ENCODE measurements around the gene MED10.

MED10 gene

GRCh38 chr5:6424110-6424659, 45.8 kb upstream of the MED10 start:
- H3F3A ChIP-seq (ENCODE audit: insufficient read depth, low read length): no peaks in the 10 kb centered on the region
- no peak overlapping the region for H2AFZ ChIP-seq (ENCODE audit: low read length)
- no peaks in the 10 kb centered on the region for H4K20me1 ChIP-seq (ENCODE audit: insufficient read depth, low read length)
- H3K9ac ChIP-seq (ENCODE audit: low read length): no peak overlapping the region
- no peaks in the 10 kb centered on the region for H3K4me1 ChIP-seq (ENCODE audit: insufficient read depth, low read length, severe bottlenecking)
- H3K9me3 ChIP-seq (ENCODE audit: low read length): no peaks in the 10 kb centered on the region
- no peak for TF ChIP-seq CTCF (IDR thresholded peaks at IDR 0.05; ENCODE audit: low read length)
- TF ChIP-seq EZH2 (IDR thresholded peaks at IDR 0.05; ENCODE audit: borderline replicate concordance, low read length): no peak
- no peak overlapping the region for H3K4me2 ChIP-seq (ENCODE audit: low read length)
- H3K9me2 ChIP-seq (ENCODE audit: low read depth, low read length): no peaks in the 10 kb centered on the region
- no peak overlapping the region for H3K27ac ChIP-seq (ENCODE audit: low read depth, low read length, poor library complexity, severe bottlenecking)
- no peaks in the 10 kb centered on the region for H3K79me2 ChIP-seq (ENCODE audit: insufficient read depth, low read length)
- peaks cover 8% of the 10 kb centered on the region; the same call in 1 of the 2 replicates for H3K27me3 ChIP-seq (ENCODE audit: insufficient read depth, low read length)
- no peak overlapping the region for H3K4me3 ChIP-seq (ENCODE audit: low read depth, low read length, poor library complexity, severe bottlenecking)
- no peaks in the 10 kb centered on the region for H3K36me3 ChIP-seq (ENCODE audit: insufficient read depth, low read length)

GRCh38 chr5:6423327-6424109, 45.2 kb upstream of the MED10 start:
- Histone ChIP-seq H3K9me3 (ENCODE audit: low read length) (no peaks in the 10 kb centered on the region), H2AFZ (ENCODE audit: low read length) (no peak overlapping the region), H4K20me1 (ENCODE audit: insufficient read depth, low read length) (no peaks in the 10 kb centered on the region), H3K36me3 (ENCODE audit: insufficient read depth, low read length) (no peaks in the 10 kb centered on the region), H3K4me3 (ENCODE audit: low read depth, low read length, poor library complexity, severe bottlenecking) (no peak overlapping the region), H3K4me1 (ENCODE audit: insufficient read depth, low read length, severe bottlenecking) (no peaks in the 10 kb centered on the region), H3K9ac (ENCODE audit: low read length) (no peak overlapping the region), H3K27me3 (ENCODE audit: insufficient read depth, low read length) (peaks cover 8% of the 10 kb centered on the region; the same call in 1 of the 2 replicates), H3K27ac (ENCODE audit: low read depth, low read length, poor library complexity, severe bottlenecking) (no peak overlapping the region), H3K9me2 (ENCODE audit: low read depth, low read length) (no peaks in the 10 kb centered on the region), H3K79me2 (ENCODE audit: insufficient read depth, low read length) (no peaks in the 10 kb centered on the region), H3K4me2 (ENCODE audit: low read length) (no peak overlapping the region), H3F3A (ENCODE audit: insufficient read depth, low read length) (no peaks in the 10 kb centered on the region)
- no peak for TF ChIP-seq CTCF (IDR thresholded peaks at IDR 0.05; ENCODE audit: low read length)
- no peak for TF ChIP-seq EZH2 (IDR thresholded peaks at IDR 0.05; ENCODE audit: borderline replicate concordance, low read length)

- Histone ChIP-seq H3K4me1 (ENCODE audit: insufficient read depth, low read length, severe bottlenecking) (no peaks in the 10 kb centered on the region), H3K4me3 (ENCODE audit: low read depth, low read length, poor library complexity, severe bottlenecking) (no peak overlapping the region), H3K36me3 (ENCODE audit: insufficient read depth, low read length) (no peaks in the 10 kb centered on the region), H3F3A (ENCODE audit: insufficient read depth, low read length) (no peaks in the 10 kb centered on the region), H4K20me1 (ENCODE audit: insufficient read depth, low read length) (no peaks in the 10 kb centered on the region), H3K9ac (ENCODE audit: low read length) (no peak overlapping the region), H3K27me3 (ENCODE audit: insufficient read depth, low read length) (peaks cover 7% of the 10 kb centered on the region; the same call in 1 of the 2 replicates), H3K79me2 (ENCODE audit: insufficient read depth, low read length) (no peaks in the 10 kb centered on the region), H2AFZ (ENCODE audit: low read length) (no peak overlapping the region), H3K4me2 (ENCODE audit: low read length) (no peak overlapping the region), H3K9me3 (ENCODE audit: low read length) (no peaks in the 10 kb centered on the region), H3K9me2 (ENCODE audit: low read depth, low read length) (no peaks in the 10 kb centered on the region), H3K27ac (ENCODE audit: low read depth, low read length, poor library complexity, severe bottlenecking) (no peak overlapping the region)
- TF ChIP-seq EZH2 (IDR thresholded peaks at IDR 0.05; ENCODE audit: borderline replicate concordance, low read length) (no peak), CTCF (IDR thresholded peaks at IDR 0.05; ENCODE audit: low read length) (no peak)
Observed at GRCh38 chr5:6419340-6419852, 41.0 kb upstream of the MED10 start.
